ENCODE results near the gene TNPO3. TPM values are rescaled to one million over a fixed set of nuclear protein-coding genes. Genes with fewer than 3 reads are reported as not detected.
A peak's percentile ranks its signal among the peaks of the same experiment; 100 is the strongest.

Gene TNPO3
- total RNA-seq, 1 donor from 2014 or later = 96.2 TPM

DNA sequence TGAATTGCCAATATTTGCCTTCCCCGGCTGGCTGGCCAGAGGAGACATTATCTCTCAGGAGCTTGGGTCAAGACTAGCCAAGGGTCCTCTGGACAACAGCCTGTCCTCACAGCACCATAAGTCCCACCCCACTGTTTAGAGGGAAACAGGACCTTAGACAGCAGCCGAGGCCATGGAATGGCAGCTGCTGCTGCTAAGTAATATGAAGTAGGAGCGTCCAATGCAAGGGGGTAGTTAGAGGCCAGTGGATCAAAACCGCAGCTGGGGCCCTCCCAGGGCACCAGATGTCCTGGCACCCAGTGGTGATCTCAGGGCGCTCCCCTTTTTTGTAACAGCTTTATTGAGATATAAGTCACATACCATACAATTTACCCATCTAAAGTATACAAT, 131.5 kb downstream of the TNPO3 start:
- H3K27ac Mint-ChIP-seq = peak overlapping the region; percentile 54
- H3K4me3 ChIP-seq = no peak overlapping the region
- TF ChIP-seq EZH2 (IDR thresholded peaks at IDR 0.05) (no peak), EZH2phosphoT487 (IDR thresholded peaks at IDR 0.05) (no peak)
- TF ChIP-seq, protein P1, sequence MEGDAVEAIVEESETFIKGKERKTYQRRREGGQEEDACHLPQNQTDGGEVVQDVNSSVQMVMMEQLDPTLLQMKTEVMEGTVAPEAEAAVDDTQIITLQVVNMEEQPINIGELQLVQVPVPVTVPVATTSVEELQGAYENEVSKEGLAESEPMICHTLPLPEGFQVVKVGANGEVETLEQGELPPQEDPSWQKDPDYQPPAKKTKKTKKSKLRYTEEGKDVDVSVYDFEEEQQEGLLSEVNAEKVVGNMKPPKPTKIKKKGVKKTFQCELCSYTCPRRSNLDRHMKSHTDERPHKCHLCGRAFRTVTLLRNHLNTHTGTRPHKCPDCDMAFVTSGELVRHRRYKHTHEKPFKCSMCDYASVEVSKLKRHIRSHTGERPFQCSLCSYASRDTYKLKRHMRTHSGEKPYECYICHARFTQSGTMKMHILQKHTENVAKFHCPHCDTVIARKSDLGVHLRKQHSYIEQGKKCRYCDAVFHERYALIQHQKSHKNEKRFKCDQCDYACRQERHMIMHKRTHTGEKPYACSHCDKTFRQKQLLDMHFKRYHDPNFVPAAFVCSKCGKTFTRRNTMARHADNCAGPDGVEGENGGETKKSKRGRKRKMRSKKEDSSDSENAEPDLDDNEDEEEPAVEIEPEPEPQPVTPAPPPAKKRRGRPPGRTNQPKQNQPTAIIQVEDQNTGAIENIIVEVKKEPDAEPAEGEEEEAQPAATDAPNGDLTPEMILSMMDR (IDR thresholded peaks at IDR 0.05) = no peak
- H3K9ac ChIP-seq = no peak overlapping the region
- no peak for DNase-seq (ENCODE audit: low spot score)
- H3K4me1 ChIP-seq = peaks cover 23% of the 10 kb centered on the region
- no peaks in the 10 kb centered on the region for H3K36me3 ChIP-seq
- peaks cover 4% of the 10 kb centered on the region for H3K27me3 Mint-ChIP-seq (ENCODE audit: insufficient read depth, low read depth)
- peaks cover 3% of the 10 kb centered on the region for H3K9me3 Mint-ChIP-seq
- peaks cover 13% of the 10 kb centered on the region for H3F3A ChIP-seq (ENCODE audit: low read depth)
- no peaks in the 10 kb centered on the region for H3K9me3 ChIP-seq (ENCODE audit: low read depth)
- H3K79me2 ChIP-seq (ENCODE audit: low read depth) = no peaks in the 10 kb centered on the region
- H4K20me1 ChIP-seq (ENCODE audit: low read depth) = no peaks in the 10 kb centered on the region
- peaks cover 10% of the 10 kb centered on the region for H3K27me3 ChIP-seq
- H2AFZ ChIP-seq (replicated peaks) = no peak overlapping the region
- no peak overlapping the region for H3K4me2 ChIP-seq
- H3K27ac ChIP-seq = no peak overlapping the region
- H3K4me1 Mint-ChIP-seq = peaks cover 24% of the 10 kb centered on the region
- H3K4me3 Mint-ChIP-seq = no peak overlapping the region
- H3K36me3 Mint-ChIP-seq = no peaks in the 10 kb centered on the region

DNA sequence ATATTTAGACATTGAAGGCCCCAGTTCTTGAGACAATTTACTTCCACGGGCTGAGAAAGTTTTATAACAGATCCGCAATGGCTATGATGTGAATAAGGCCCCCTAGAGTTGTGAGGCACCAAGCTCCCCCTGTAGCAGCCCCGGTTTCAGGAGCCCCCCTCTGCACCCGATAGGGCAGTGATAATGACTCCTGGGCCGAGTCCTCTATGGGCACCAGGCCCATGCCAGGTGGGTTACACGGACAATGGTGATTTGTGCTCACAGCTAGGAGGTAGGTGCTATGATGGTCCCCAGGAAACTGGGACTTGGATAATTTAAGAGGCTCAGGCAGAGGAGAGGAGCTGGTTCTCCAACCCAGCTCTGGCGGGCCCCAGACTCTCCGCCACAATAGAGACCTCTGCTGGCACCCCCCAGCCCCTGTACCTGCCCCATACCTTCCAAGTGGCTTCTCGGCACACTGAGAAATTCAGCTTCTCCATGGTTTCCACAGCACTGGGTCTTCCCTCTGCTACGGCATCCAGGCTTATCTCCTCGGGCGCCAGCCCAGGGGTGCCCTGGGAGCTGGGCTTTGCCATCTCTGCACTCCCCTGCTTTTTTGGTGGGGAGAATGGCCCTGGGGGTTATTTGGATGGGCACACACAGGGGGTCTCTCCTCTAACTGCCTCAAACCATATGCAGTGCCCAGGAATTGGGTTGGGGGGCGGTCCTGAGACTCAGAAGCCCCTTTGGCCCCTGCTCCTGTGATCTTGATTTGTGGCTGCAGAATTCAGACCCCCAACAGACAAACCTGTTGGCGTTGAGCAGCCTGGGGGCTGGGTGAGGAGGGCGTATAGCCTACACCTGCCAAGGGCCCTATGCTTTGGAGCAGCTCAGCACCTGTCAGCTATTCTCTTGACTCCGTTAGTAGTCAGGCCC, 132.2 kb downstream of the TNPO3 start:
- H3K4me3 Mint-ChIP-seq = no peak overlapping the region
- H3F3A ChIP-seq (ENCODE audit: low read depth) = peaks cover 13% of the 10 kb centered on the region
- no peak for TF ChIP-seq EZH2phosphoT487 (IDR thresholded peaks at IDR 0.05)
- TF ChIP-seq EZH2 (IDR thresholded peaks at IDR 0.05) = no peak
- TF ChIP-seq, protein P1 (IDR thresholded peaks at IDR 0.05) = no peak
- no peak overlapping the region for H3K27ac ChIP-seq
- peaks cover 24% of the 10 kb centered on the region for H3K4me1 Mint-ChIP-seq
- H3K9me3 Mint-ChIP-seq = peaks cover 5% of the 10 kb centered on the region
- no peaks in the 10 kb centered on the region for H3K36me3 ChIP-seq
- no peak overlapping the region for H3K4me2 ChIP-seq
- H2AFZ ChIP-seq (replicated peaks) = no peak overlapping the region
- H3K79me2 ChIP-seq (ENCODE audit: low read depth) = no peaks in the 10 kb centered on the region
- H3K4me3 ChIP-seq = no peak overlapping the region
- H3K4me1 ChIP-seq = peaks cover 23% of the 10 kb centered on the region
- H3K9me3 ChIP-seq (ENCODE audit: low read depth) = no peaks in the 10 kb centered on the region
- DNase-seq (ENCODE audit: low spot score) = no peak
- H3K27me3 Mint-ChIP-seq (ENCODE audit: insufficient read depth, low read depth) = peaks cover 4% of the 10 kb centered on the region
- no peak overlapping the region for H3K27ac Mint-ChIP-seq
- H3K9ac ChIP-seq = no peak overlapping the region
- H4K20me1 ChIP-seq (ENCODE audit: low read depth) = no peaks in the 10 kb centered on the region
- peaks cover 15% of the 10 kb centered on the region for H3K27me3 ChIP-seq
- H3K36me3 Mint-ChIP-seq = no peaks in the 10 kb centered on the region

DNA sequence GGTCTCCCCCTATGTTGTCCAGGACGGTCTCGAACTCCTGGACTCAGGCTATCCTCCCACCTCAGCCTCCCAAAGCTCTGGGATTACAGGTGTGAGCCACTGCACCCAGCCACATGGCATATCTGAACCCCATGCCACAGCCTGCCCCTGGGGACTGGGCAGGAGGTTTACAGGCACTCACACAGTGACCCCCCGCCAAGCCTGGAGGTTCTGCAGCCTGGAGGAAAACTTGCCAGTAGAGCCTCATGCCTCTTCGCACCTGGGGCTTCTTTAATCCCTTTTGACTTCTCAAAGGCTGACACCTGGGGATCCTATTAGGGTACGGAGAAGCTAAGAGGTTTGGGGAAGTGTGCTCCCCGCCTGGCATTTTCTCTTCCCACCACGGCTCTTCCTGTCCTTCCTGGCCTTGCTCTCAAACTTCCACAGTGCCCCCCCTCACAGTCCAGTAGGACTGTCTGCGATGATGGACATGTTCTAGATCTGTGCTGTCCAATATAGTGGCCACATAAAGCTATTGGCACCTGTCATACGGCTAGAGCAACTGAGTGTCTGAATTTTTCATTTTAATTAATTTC, 133.0 kb downstream of the TNPO3 start:
- Mint-ChIP-seq H3K4me1 (peaks cover 24% of the 10 kb centered on the region), H3K9me3 (peaks cover 5% of the 10 kb centered on the region), H3K27ac (no peak overlapping the region), H3K36me3 (no peaks in the 10 kb centered on the region), H3K4me3 (peak overlapping the region; percentile 1), H3K27me3 (ENCODE audit: insufficient read depth, low read depth) (peaks cover 8% of the 10 kb centered on the region)
- DNase-seq (ENCODE audit: low spot score) = no peak
- H3K4me1 ChIP-seq = peaks cover 23% of the 10 kb centered on the region
- no peaks in the 10 kb centered on the region for H3K79me2 ChIP-seq (ENCODE audit: low read depth)
- H3K4me3 ChIP-seq = no peak overlapping the region
- no peak overlapping the region for H3K4me2 ChIP-seq
- no peaks in the 10 kb centered on the region for H3K36me3 ChIP-seq
- H3F3A ChIP-seq (ENCODE audit: low read depth) = peaks cover 13% of the 10 kb centered on the region
- H3K9me3 ChIP-seq (ENCODE audit: low read depth) = no peaks in the 10 kb centered on the region
- peaks cover 19% of the 10 kb centered on the region for H3K27me3 ChIP-seq
- no peak overlapping the region for H2AFZ ChIP-seq (replicated peaks)
- no peak overlapping the region for H3K9ac ChIP-seq
- TF ChIP-seq EZH2phosphoT487 (IDR thresholded peaks at IDR 0.05) = no peak
- no peak for TF ChIP-seq EZH2 (IDR thresholded peaks at IDR 0.05)
- TF ChIP-seq, protein P1 (IDR thresholded peaks at IDR 0.05) = no peak
- H3K27ac ChIP-seq = no peak overlapping the region
- H4K20me1 ChIP-seq (ENCODE audit: low read depth) = no peaks in the 10 kb centered on the region

Measured in neural progenitor cell (in vitro differentiated cells).